Astrocyte of the cerebellum (primary cell): ENCODE data around the gene NXN.
"Not testable (repeated sequence)": the region's sequence is repeated elsewhere in the genome, so short reads cannot be mapped to it uniquely, and the experiment has no call there.

Source experiments
- DNase-seq: peaks from one replicate; pipeline ENCODE4 v3.0.0-alpha.2; 2011; ENCODE audit warnings: low read depth
- H3K4me3 ChIP-seq: 2 replicates; pipeline ENCODE4 v1.5.1; 2011; ENCODE audit warnings: mild to moderate bottlenecking, low read depth, low read length, moderate library complexity
- in situ Hi-C: cut with HindIII; loops from 2 replicates; pipeline ENCODE4 v1.10.0; 2017; ENCODE audit warnings: low sequenced_read_pairs
- TF ChIP-seq, protein P1 (sequence below): IDR thresholded peaks from 2 replicates; pipeline ENCODE4 v1.5.1; 2012; ENCODE audit warnings: low read length, low read depth, moderate library complexity, mild to moderate bottlenecking; ENCODE audit errors: missing control alignments

NXN gene

GRCh38 chr17:876272-876671, 103.3 kb downstream of the NXN start:
- in situ Hi-C loops = loop anchor here (10.0 kb wide), 1 partner anchor 99 kb away; the partner anchor contains the start of gene NXN
- TF ChIP-seq, protein P1, sequence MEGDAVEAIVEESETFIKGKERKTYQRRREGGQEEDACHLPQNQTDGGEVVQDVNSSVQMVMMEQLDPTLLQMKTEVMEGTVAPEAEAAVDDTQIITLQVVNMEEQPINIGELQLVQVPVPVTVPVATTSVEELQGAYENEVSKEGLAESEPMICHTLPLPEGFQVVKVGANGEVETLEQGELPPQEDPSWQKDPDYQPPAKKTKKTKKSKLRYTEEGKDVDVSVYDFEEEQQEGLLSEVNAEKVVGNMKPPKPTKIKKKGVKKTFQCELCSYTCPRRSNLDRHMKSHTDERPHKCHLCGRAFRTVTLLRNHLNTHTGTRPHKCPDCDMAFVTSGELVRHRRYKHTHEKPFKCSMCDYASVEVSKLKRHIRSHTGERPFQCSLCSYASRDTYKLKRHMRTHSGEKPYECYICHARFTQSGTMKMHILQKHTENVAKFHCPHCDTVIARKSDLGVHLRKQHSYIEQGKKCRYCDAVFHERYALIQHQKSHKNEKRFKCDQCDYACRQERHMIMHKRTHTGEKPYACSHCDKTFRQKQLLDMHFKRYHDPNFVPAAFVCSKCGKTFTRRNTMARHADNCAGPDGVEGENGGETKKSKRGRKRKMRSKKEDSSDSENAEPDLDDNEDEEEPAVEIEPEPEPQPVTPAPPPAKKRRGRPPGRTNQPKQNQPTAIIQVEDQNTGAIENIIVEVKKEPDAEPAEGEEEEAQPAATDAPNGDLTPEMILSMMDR = no peak
- DNase-seq = no peak
- no peak overlapping the region for H3K4me3 ChIP-seq

DNA sequence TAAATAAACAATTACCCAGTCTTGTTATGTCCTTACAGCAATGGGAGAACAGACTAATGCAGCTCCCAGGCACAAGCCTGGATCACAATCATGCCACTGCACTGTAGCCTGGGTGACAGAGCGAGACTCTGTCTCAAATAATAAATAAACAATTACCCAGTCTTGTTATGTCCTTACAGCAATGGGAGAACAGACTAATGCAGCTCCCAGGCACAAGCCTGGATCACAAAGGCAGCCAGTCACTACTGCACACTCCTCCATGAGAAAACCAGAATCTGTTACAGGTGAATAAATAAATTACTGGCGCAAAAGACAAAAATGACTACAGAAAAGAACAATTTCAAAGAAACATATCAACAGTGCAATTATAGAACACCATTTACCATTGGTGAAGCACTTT, 105.0 kb downstream of the NXN start:
- in situ Hi-C loops = loop anchor here (5.0 to 10.0 kb wide), 2 partner anchors 77 to 100 kb away; partner anchors contain the start of gene NXN
- DNase-seq, H3K4me3 ChIP-seq: not testable (repeated sequence)

GRCh38 chr17:872855-873254, 106.7 kb downstream of the NXN start:
- TF ChIP-seq, protein P1 = no peak
- no peak overlapping the region for H3K4me3 ChIP-seq
- DNase-seq = no peak
- in situ Hi-C loops = loop anchor here (5.0 to 10.0 kb wide), 2 partner anchors 76 to 102 kb away; partner anchors contain the start of gene NXN

- TF ChIP-seq, protein P1 = no peak
- H3K4me3 ChIP-seq = no peak overlapping the region
- in situ Hi-C loops = loop anchor here (5.0 to 10.0 kb wide), 2 partner anchors 75 to 103 kb away; partner anchors contain the start of gene NXN
- no peak for DNase-seq
These were observed 107.6 kb downstream of the NXN start for GRCh38 chr17:871751-872519.

DNA sequence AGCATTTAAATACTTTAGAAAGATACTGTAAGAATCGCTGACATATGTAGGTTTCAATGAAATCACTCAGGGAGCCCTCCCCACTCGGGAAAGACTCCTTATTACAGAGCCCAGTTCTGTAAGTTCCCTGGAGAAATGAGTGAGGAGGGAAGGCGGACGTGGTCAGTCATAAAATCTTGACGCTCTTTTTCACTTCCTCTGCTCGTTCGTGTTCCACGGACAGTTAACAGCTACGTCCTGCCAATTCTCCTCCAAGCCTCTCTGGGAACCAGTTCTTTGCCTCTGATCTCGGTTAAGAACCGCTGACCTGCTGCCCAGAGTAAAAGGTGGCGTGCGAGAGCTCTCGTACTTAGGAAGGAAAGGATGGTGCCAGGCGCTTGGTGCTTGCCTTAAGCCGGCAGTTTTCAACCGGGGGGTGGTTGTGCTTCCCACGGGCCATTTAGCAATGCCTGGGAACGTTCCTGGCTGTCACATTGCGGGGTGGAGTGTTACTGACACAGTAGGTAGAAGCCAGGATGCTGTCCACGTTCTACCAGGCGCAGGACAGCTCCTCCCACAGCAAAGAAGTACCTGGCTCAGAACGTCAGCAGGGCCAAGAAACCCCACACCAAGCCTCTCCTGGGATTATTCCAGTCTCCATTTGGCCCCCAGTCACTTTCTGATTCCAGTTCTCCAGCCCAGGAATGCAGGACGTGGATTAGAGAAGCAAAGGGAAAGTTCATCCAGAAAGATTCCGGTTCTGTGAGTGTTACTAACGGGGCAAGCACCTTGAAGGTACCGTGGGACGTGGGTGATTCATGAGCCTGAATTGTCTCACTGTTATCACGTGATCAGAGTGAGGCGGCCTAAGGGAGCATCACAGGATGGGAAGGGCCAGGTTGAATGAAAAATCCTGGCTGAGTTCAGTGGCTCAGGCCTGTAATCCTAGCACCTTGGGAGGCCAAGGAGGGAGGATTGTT, 109.7 kb downstream of the NXN start:
- DNase-seq = no peak
- in situ Hi-C loops = loop anchor here (5.0 to 10.0 kb wide), 2 partner anchors 73 to 105 kb away; partner anchors contain the start of gene NXN
- H3K4me3 ChIP-seq = no peak overlapping the region
- TF ChIP-seq, protein P1 = no peak

- TF ChIP-seq, protein P1 = no peak
- no peak for DNase-seq
- in situ Hi-C loops = no loop called here
- no peak overlapping the region for H3K4me3 ChIP-seq
These were observed 110.5 kb downstream of the NXN start for GRCh38 chr17:869086-869485.
